Parathyroid adenoma (tissue), 2 donors: ENCODE results near the gene ZNF674.
A peak's percentile ranks its signal among the peaks of the same experiment; 100 is the strongest.

Experiments
- H2AFZ ChIP-seq: fragments of 300-600 bp; sonication (generic); one replicate; pipeline ENCODE4 v1.7.0; 2017; ENCODE audit warnings: antibody characterized with exemption, mild to moderate bottlenecking
- H3K27ac ChIP-seq: fragments of 300-600 bp; sonication (generic); one replicate; pipeline ENCODE4 v1.7.0; 2017
- H3K27me3 ChIP-seq: fragments of 300-600 bp; sonication (generic); one replicate; pipeline ENCODE4 v1.7.0; 2017; ENCODE audit warnings: low read length; ENCODE audit not compliant: control insufficient read depth, insufficient read depth
- H3K36me3 ChIP-seq: fragments of 300-600 bp; sonication (generic); one replicate; pipeline ENCODE4 v1.7.0; 2017; ENCODE audit warnings: low read length; ENCODE audit not compliant: control insufficient read depth, insufficient read depth
- H3K4me1 ChIP-seq: fragments of 300-600 bp; sonication (generic); one replicate; pipeline ENCODE4 v1.7.0; 2017; ENCODE audit warnings: control low read depth
- H3K4me2 ChIP-seq: fragments of 300-600 bp; sonication (generic); one replicate; pipeline ENCODE4 v1.7.0; 2017; ENCODE audit warnings: low read length
- H3K4me3 ChIP-seq: fragments of 300-600 bp; sonication (generic); one replicate; pipeline ENCODE4 v1.7.0; 2017; ENCODE audit warnings: low read depth, low read length
- H3K79me2 ChIP-seq: fragments of 300-600 bp; sonication (generic); one replicate; pipeline ENCODE4 v1.7.0; 2017; ENCODE audit warnings: control low read depth
- H3K9ac ChIP-seq: fragments of 300-600 bp; sonication (generic); one replicate; pipeline ENCODE4 v1.7.0; 2017; ENCODE audit warnings: mild to moderate bottlenecking
- H3K9me3 ChIP-seq: fragments of 300-600 bp; sonication (generic); one replicate; pipeline ENCODE4 v1.7.0; 2017; ENCODE audit warnings: low read length; ENCODE audit not compliant: control insufficient read depth
- CTCF ChIP-seq: fragments of 300-600 bp; sonication (generic); IDR thresholded peaks from one replicate; pipeline ENCODE4 v1.7.0; 2017; ENCODE audit warnings: antibody characterized with exemption, mild to moderate bottlenecking
- donor health status: primary hyperparathyroidism.

Gene ZNF674

GRCh38 chrX:46574774-46575381 lies 29.7 kb upstream of the ZNF674 start:
- Histone ChIP-seq H3K4me1 (no peaks in the 10 kb centered on the region), H3K36me3 (no peaks in the 10 kb centered on the region), H3K9me3 (no peaks in the 10 kb centered on the region), H3K4me2 (peak overlapping the region; percentile 69), H3K4me3 (peak overlapping the region; percentile 63), H2AFZ (peak overlapping the region; percentile 81), H3K9ac (no peak overlapping the region), H3K27me3 (no peaks in the 10 kb centered on the region), H3K79me2 (no peaks in the 10 kb centered on the region), H3K27ac (no peak overlapping the region)
- no peak for TF ChIP-seq CTCF

GRCh38 chrX:46573892-46574773 lies 28.9 kb upstream of the ZNF674 start:
- no peaks in the 10 kb centered on the region for H3K4me1 ChIP-seq
- no peaks in the 10 kb centered on the region for H3K27me3 ChIP-seq
- no peak overlapping the region for H3K9ac ChIP-seq
- peak overlapping the region; percentile 81 for H2AFZ ChIP-seq
- H3K9me3 ChIP-seq = no peaks in the 10 kb centered on the region
- peak overlapping the region; percentile 63 for H3K4me3 ChIP-seq
- H3K4me2 ChIP-seq = peak overlapping the region; percentile 69
- H3K79me2 ChIP-seq = no peaks in the 10 kb centered on the region
- TF ChIP-seq CTCF = no peak
- peak overlapping the region; percentile 44 for H3K27ac ChIP-seq
- H3K36me3 ChIP-seq = no peaks in the 10 kb centered on the region

- H3K4me2 ChIP-seq = peak within 1 kb of the TSS; percentile 69
- H3K4me1 ChIP-seq = no peaks in the 10 kb centered on the region
- H3K27me3 ChIP-seq = no peaks in the 10 kb centered on the region
- H2AFZ ChIP-seq = peak within 1 kb of the TSS; percentile 81
- H3K4me3 ChIP-seq = peak within 1 kb of the TSS; percentile 63
- no peaks in the 10 kb centered on the region for H3K9me3 ChIP-seq
- peak within 1 kb of the TSS; percentile 44 for H3K27ac ChIP-seq
- H3K9ac ChIP-seq = no peak within 1 kb of the TSS
- H3K36me3 ChIP-seq = no peaks in the 10 kb centered on the region
- no peaks in the 10 kb centered on the region for H3K79me2 ChIP-seq
- TF ChIP-seq CTCF = peak; percentile 8
Observed at GRCh38 chrX:46573331-46573891, 28.2 kb upstream of the ZNF674 start, which contains the start of gene CHST7. CHST7 (plus strand) TSS chrX:46573765; CDS start chrX:46573932, 167 bp downstream.

GRCh38 chrX:46572340-46572936 lies 27.2 kb upstream of the ZNF674 start:
- Histone ChIP-seq H3K9ac (no peak overlapping the region), H3K27me3 (no peaks in the 10 kb centered on the region), H3K36me3 (no peaks in the 10 kb centered on the region), H3K79me2 (no peaks in the 10 kb centered on the region), H3K27ac (no peak overlapping the region), H3K4me3 (no peak overlapping the region), H3K4me1 (no peaks in the 10 kb centered on the region), H3K9me3 (no peaks in the 10 kb centered on the region), H3K4me2 (no peak overlapping the region), H2AFZ (no peak overlapping the region)
- no peak for TF ChIP-seq CTCF
